GM23338 (cell line): ENCODE data around the gene AMBRA1.

Experiments used
- CTCF ChIP-seq, 2 experiments: fragments of 200-600 bp in 1 of 2; sonication (generic) in 1 of 2; conservative IDR thresholded peaks; 2 replicates each; pipeline versions ENCODE4 v1.5.1 to v1.6.1; 2016 to 2017; ENCODE audit warnings: antibody characterized with exemption in 2 of 2, low read depth in 2 of 2, mild to moderate bottlenecking in 2 of 2, moderate library complexity in 1 of 2
- EZH2phosphoT487 ChIP-seq: fragments of 200-600 bp; sonication (generic); IDR thresholded peaks from one replicate; pipeline ENCODE4 v1.8.1; 2018; ENCODE audit warnings: antibody characterized with exemption; ENCODE audit not compliant: unreplicated experiment
- POLR2AphosphoS5 ChIP-seq: IDR thresholded peaks from 2 replicates; pipeline ENCODE4 v1.6.1; 2016; ENCODE audit warnings: antibody characterized with exemption, low read depth
- ZNF114 ChIP-seq: fragments of 250-450 bp; sonication (Bioruptor Pico); IDR thresholded peaks from 2 replicates; pipeline ENCODE4 v1.5.0; 2020; ENCODE audit warnings: mild to moderate bottlenecking, moderate library complexity

DNA sequence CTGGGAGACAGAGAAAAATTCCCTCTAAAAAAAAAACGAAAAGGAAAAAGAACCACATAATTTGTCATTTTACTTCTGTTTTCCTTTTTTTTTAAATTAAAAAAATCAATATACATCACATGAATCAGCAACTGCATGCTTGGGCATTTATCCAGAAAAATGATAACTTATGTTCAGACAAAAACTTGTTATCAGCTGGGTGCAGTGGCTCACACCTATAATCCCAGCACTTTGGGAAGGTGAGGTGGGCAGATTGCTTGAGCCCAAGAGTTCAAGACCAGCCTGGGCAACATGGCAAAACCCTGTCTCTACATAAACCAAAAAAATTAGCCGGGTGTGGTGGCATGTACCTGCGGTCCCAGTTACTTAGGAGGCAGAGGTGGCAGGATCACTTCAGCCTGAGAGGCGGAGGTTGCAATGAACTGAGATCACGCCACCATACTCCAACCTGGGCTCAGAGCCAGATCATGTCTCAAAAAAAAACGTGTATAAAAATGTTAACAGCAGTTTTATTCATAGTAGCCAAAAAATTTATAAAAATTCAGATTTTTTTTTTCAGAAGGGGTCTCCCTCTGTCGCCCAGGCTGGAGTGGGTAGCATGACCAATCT is 28.5 kb downstream of the AMBRA1 start:
- no peak for TF ChIP-seq CTCF (conservative IDR thresholded peaks at IDR 0.05; ENCODE audit: low read depth in 2 of 2)
- TF ChIP-seq POLR2AphosphoS5 = no peak
- no peak for TF ChIP-seq EZH2phosphoT487
- TF ChIP-seq ZNF114 (CRISPR knock-in tag) = no peak
